ENCODE data around the gene GRIK4.

DNA sequence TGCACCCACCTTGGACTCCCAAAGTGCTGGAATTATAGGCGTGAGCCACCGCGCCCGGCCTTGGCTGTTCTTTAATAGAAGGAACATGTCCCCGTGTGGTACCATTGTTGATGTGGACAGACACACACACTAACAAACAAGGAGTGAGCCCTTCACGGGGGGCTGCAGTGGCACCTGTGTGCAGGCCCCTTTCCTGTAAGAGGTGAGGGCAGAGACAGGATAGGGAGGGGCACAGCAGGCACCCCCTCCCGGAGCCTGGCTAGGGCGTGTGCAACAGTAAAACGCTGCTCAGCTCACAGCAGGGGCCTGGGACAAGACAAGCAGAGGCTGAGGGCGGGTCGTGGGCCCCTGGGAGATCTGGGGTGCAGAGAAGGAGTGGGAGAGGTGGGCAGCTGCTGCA lies 37.8 kb downstream of the GRIK4 start:
- TF ChIP-seq ZNF274 (IDR thresholded peaks at IDR 0.05; ENCODE audit: low read depth, low read length) (no peak), YY1 (IDR thresholded peaks at IDR 0.05; ENCODE audit: insufficient read depth, insufficient read length) (no peak)

Data from NT2/D1 (cell line).